A673 (cell line): ENCODE measurements around the gene GAB1.

ENCODE experiments used
- EZH2 ChIP-seq: fragments of 200-600 bp; sonication (generic); IDR thresholded peaks from 2 replicates; pipeline ENCODE4 v1.6.1; 2017; ENCODE audit warnings: borderline replicate concordance, low read depth, mild to moderate bottlenecking, mixed read lengths, antibody characterized with exemption, low read length; ENCODE audit not compliant: poor library complexity, severe bottlenecking
- TF ChIP-seq, protein P1 (sequence below): fragments of 300-800, 200-600 bp; sonication (generic); conservative IDR thresholded peaks from 2 replicates; pipeline ENCODE4 v1.5.1; 2017; ENCODE audit warnings: low read depth, mild to moderate bottlenecking, antibody characterized with exemption, low read length, moderate library complexity, mixed read lengths

DNA sequence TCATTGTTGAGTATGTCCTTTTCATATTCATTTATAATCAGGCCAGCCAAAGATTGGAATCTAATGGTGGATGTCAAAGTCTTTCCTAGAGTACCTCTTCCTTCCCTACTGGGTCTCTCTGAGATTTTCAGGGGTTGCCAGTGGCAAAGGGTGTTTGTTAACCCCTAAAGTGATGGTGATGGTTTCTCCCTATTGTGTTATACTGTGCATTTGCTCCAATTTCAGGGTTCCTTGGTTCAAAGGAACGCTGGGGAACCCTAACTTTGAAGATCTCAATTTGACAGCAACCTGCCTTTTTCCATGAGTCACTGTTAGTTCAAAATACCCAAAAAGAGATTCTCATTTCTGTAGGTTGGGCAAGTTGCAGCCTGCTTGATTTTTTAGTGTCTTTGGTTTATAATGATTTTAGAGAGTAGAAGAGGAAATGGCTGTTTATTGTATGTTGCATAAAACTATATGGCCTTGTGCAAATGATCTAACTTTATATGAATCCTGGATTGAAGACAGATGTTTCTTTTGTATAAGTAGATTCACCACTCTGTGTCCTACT, 23.0 kb downstream of the GAB1 start:
- TF ChIP-seq, protein P1, sequence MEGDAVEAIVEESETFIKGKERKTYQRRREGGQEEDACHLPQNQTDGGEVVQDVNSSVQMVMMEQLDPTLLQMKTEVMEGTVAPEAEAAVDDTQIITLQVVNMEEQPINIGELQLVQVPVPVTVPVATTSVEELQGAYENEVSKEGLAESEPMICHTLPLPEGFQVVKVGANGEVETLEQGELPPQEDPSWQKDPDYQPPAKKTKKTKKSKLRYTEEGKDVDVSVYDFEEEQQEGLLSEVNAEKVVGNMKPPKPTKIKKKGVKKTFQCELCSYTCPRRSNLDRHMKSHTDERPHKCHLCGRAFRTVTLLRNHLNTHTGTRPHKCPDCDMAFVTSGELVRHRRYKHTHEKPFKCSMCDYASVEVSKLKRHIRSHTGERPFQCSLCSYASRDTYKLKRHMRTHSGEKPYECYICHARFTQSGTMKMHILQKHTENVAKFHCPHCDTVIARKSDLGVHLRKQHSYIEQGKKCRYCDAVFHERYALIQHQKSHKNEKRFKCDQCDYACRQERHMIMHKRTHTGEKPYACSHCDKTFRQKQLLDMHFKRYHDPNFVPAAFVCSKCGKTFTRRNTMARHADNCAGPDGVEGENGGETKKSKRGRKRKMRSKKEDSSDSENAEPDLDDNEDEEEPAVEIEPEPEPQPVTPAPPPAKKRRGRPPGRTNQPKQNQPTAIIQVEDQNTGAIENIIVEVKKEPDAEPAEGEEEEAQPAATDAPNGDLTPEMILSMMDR = no peak
- no peak for TF ChIP-seq EZH2
